Type B pancreatic cell (in vitro differentiated cells): Measurements from ENCODE around the gene BAZ1B. TPM values are rescaled to one million over a fixed set of nuclear protein-coding genes. Genes with fewer than 3 reads are reported as not detected.

Experiments used
- DNase-seq: peaks from one replicate; pipeline ENCODE4 v3.0.0; 2021; ENCODE audit warnings: mixed read lengths; ENCODE audit not compliant: unreplicated experiment; ENCODE audit errors: extremely low spot score
- H3K27ac Mint-ChIP-seq: 2 replicates; pipeline ENCODE4 v1.8.0; 2021; ENCODE audit warnings: mild to moderate bottlenecking, mixed read lengths
- H3K27me3 Mint-ChIP-seq: 2 replicates; pipeline ENCODE4 v1.8.0; 2021; ENCODE audit warnings: mixed read lengths
- H3K36me3 Mint-ChIP-seq: 2 replicates; pipeline ENCODE4 v1.8.0; 2021; ENCODE audit warnings: mixed read lengths
- H3K4me1 Mint-ChIP-seq: one replicate; pipeline ENCODE4 v1.8.0; 2021; ENCODE audit warnings: mixed read lengths; ENCODE audit not compliant: unreplicated experiment
- H3K4me3 Mint-ChIP-seq: 2 replicates; pipeline ENCODE4 v1.8.0; 2021; ENCODE audit warnings: mild to moderate bottlenecking, mixed read lengths
- H3K9me3 Mint-ChIP-seq: 2 replicates; pipeline ENCODE4 v1.8.0; 2021; ENCODE audit warnings: mixed read lengths
- total RNA-seq: library from RNA; stranded (reverse); gene quantifications from 2 replicates; pipeline ENCODE4 v1.2.1, GENCODE V29; 2021; ENCODE audit warnings: low replicate concordance
- TF ChIP-seq, protein P1 (sequence below): fragments of 200-600 bp; sonication (generic); conservative IDR thresholded peaks from 2 replicates; pipeline ENCODE4 v1.5.0; 2021; ENCODE audit warnings: antibody characterized with exemption, mild to moderate bottlenecking

Gene BAZ1B
- total RNA-seq, 1 donor from 2014 or later = 86.8 TPM

- DNase-seq = peak; percentile 80
- no peaks in the 10 kb centered on the region for H3K9me3 Mint-ChIP-seq
- no peak overlapping the region for H3K4me3 Mint-ChIP-seq
- TF ChIP-seq, protein P1, sequence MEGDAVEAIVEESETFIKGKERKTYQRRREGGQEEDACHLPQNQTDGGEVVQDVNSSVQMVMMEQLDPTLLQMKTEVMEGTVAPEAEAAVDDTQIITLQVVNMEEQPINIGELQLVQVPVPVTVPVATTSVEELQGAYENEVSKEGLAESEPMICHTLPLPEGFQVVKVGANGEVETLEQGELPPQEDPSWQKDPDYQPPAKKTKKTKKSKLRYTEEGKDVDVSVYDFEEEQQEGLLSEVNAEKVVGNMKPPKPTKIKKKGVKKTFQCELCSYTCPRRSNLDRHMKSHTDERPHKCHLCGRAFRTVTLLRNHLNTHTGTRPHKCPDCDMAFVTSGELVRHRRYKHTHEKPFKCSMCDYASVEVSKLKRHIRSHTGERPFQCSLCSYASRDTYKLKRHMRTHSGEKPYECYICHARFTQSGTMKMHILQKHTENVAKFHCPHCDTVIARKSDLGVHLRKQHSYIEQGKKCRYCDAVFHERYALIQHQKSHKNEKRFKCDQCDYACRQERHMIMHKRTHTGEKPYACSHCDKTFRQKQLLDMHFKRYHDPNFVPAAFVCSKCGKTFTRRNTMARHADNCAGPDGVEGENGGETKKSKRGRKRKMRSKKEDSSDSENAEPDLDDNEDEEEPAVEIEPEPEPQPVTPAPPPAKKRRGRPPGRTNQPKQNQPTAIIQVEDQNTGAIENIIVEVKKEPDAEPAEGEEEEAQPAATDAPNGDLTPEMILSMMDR = no peak
- no peaks in the 10 kb centered on the region for H3K36me3 Mint-ChIP-seq
- peaks cover 9% of the 10 kb centered on the region for H3K4me1 Mint-ChIP-seq
- H3K27me3 Mint-ChIP-seq = no peaks in the 10 kb centered on the region
- no peak overlapping the region for H3K27ac Mint-ChIP-seq
These were observed 92.9 kb downstream of the BAZ1B start for GRCh38 chr7:73429215-73429614.

DNA sequence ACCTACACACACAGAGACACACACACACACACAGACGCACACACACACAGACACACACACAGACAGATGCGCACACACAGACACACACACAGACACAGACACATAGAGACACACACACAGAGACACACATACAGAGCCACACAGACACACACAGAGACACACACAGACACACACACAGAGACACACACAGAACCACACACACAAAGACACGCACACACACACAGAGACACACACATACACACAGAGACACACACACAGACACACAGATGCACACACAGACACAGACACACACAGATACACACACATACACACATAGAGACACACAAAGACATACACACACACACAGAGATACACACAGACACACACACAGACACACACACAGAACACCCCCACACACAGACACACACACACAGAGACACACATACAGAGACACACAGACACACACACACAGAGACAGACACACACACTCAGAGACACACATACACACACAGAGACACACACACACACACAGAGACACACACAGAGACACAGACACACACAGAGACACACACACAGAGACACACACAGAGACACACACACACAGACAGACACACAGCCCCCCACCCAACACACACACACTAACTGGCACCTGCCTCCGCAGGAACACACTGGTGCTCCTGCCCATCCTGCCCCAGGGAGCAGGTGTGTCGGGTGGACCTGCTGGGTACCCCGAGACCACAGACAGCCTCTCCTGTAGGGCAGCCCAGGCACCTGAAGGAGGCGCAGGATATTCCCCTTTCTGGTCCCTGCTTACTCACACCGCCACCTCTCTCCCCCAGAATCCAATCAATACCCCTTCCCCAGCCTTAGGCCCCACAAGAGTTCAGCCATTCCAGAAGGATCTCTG is 93.9 kb downstream of the BAZ1B start:
- H3K27ac Mint-ChIP-seq = no peak overlapping the region
- no peaks in the 10 kb centered on the region for H3K27me3 Mint-ChIP-seq
- H3K36me3 Mint-ChIP-seq = no peaks in the 10 kb centered on the region
- no peaks in the 10 kb centered on the region for H3K9me3 Mint-ChIP-seq
- peaks cover 9% of the 10 kb centered on the region for H3K4me1 Mint-ChIP-seq
- no peak for DNase-seq
- H3K4me3 Mint-ChIP-seq = no peak overlapping the region
- TF ChIP-seq, protein P1 = no peak

GRCh38 chr7:73426016-73426415 is 96.1 kb downstream of the BAZ1B start:
- H3K9me3 Mint-ChIP-seq = no peaks in the 10 kb centered on the region
- H3K36me3 Mint-ChIP-seq = no peaks in the 10 kb centered on the region
- H3K4me1 Mint-ChIP-seq = peaks cover 4% of the 10 kb centered on the region
- no peak overlapping the region for H3K27ac Mint-ChIP-seq
- TF ChIP-seq, protein P1 = no peak
- DNase-seq = no peak
- no peaks in the 10 kb centered on the region for H3K27me3 Mint-ChIP-seq
- H3K4me3 Mint-ChIP-seq = no peak overlapping the region

GRCh38 chr7:73425356-73425983 is 96.6 kb downstream of the BAZ1B start:
- H3K9me3 Mint-ChIP-seq = no peaks in the 10 kb centered on the region
- H3K4me3 Mint-ChIP-seq = peak overlapping the region; percentile 21
- H3K36me3 Mint-ChIP-seq = no peaks in the 10 kb centered on the region
- no peak overlapping the region for H3K27ac Mint-ChIP-seq
- DNase-seq = no peak
- no peaks in the 10 kb centered on the region for H3K27me3 Mint-ChIP-seq
- TF ChIP-seq, protein P1 = no peak
- peaks cover 4% of the 10 kb centered on the region for H3K4me1 Mint-ChIP-seq

DNA sequence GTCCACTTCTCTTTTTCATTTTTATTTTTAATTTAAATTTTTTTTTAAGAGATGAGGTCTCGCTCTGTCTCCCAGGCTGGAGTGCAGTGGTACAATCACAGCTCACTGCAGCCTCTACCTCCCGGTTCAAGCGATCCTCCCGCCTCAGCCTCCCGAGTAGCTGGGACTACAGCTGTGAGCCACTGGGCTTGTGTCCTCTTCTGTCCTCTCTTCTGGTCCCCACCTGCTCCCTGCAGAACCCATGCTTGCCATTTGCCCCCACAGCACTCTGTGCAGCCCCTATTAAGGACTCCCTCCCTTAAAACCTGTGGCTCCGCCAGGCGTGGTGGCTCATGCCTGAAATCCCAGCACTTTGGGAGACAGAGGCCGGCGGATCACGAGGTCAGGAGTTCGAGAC is 97.6 kb downstream of the BAZ1B start:
- TF ChIP-seq, protein P1 = no peak
- Mint-ChIP-seq H3K27me3 (no peaks in the 10 kb centered on the region), H3K27ac (no peak overlapping the region), H3K9me3 (no peaks in the 10 kb centered on the region), H3K36me3 (no peaks in the 10 kb centered on the region), H3K4me1 (peaks cover 6% of the 10 kb centered on the region), H3K4me3 (peak overlapping the region; percentile 25)
- DNase-seq = no peak
